ENCODE data around the gene AADACL3. TPM values are rescaled to one million over a fixed set of nuclear protein-coding genes. Genes with fewer than 3 reads are reported as not detected.

AADACL3 gene
- polyA plus RNA-seq, 1 donor from 2014 or later = not detected

GRCh38 chr1:12709696-12710095, 6.2 kb upstream of the AADACL3 start:
- no peak overlapping the region for H3K4me2 ChIP-seq (ENCODE audit: low read length)
- H3K9me2 ChIP-seq (ENCODE audit: insufficient read depth, low read length) = no peaks in the 10 kb centered on the region
- H2AFZ ChIP-seq (ENCODE audit: low read depth, low read length) = no peak overlapping the region
- H3K27me3 ChIP-seq (ENCODE audit: insufficient read depth, low read depth, low read length) = no peaks in the 10 kb centered on the region
- H3K9ac ChIP-seq (ENCODE audit: low read length) = no peak overlapping the region
- TF ChIP-seq RAD21 (conservative IDR thresholded peaks at IDR 0.05) (no peak), EP300 (conservative IDR thresholded peaks at IDR 0.05; ENCODE audit: poor library complexity, severe bottlenecking) (no peak), EZH2 (IDR thresholded peaks at IDR 0.05; ENCODE audit: borderline replicate concordance, insufficient read depth, low read length, poor library complexity, severe bottlenecking) (no peak), MXI1 (conservative IDR thresholded peaks at IDR 0.05; ENCODE audit: poor library complexity, severe bottlenecking) (no peak), SMC3 (conservative IDR thresholded peaks at IDR 0.05; ENCODE audit: poor library complexity) (no peak), TAF1 (IDR thresholded peaks at IDR 0.05; ENCODE audit: low read depth) (no peak), CTCF (IDR thresholded peaks at IDR 0.05; ENCODE audit: poor library complexity, severe bottlenecking) (no peak), REST (IDR thresholded peaks at IDR 0.05; ENCODE audit: borderline replicate concordance) (no peak), POLR2AphosphoS5 (IDR thresholded peaks at IDR 0.05) (no peak)
- H3F3A ChIP-seq (ENCODE audit: insufficient read depth, low read length, poor library complexity, severe bottlenecking) = no peaks in the 10 kb centered on the region
- H3K36me3 ChIP-seq (ENCODE audit: insufficient read depth, low read length) = no peaks in the 10 kb centered on the region
- H3K9me3 ChIP-seq (ENCODE audit: low read length) = no peaks in the 10 kb centered on the region
- H4K20me1 ChIP-seq (ENCODE audit: insufficient read depth) = no peaks in the 10 kb centered on the region
- no peak overlapping the region for H3K4me3 ChIP-seq (ENCODE audit: low read length)
- no peaks in the 10 kb centered on the region for H3K79me2 ChIP-seq (replicated peaks; ENCODE audit: insufficient read depth, low read length)
- H3K27ac ChIP-seq (ENCODE audit: low read length) = no peak overlapping the region

- Histone ChIP-seq H3K9me2 (ENCODE audit: insufficient read depth, low read length) (no peaks in the 10 kb centered on the region), H3F3A (ENCODE audit: insufficient read depth, low read length, poor library complexity, severe bottlenecking) (no peaks in the 10 kb centered on the region), H3K9me3 (ENCODE audit: low read length) (no peaks in the 10 kb centered on the region), H3K79me2 (replicated peaks; ENCODE audit: insufficient read depth, low read length) (no peaks in the 10 kb centered on the region), H3K4me3 (ENCODE audit: low read length) (no peak overlapping the region), H2AFZ (ENCODE audit: low read depth, low read length) (no peak overlapping the region), H3K27ac (ENCODE audit: low read length) (no peak overlapping the region), H4K20me1 (ENCODE audit: insufficient read depth) (no peaks in the 10 kb centered on the region), H3K36me3 (ENCODE audit: insufficient read depth, low read length) (no peaks in the 10 kb centered on the region), H3K4me2 (ENCODE audit: low read length) (no peak overlapping the region), H3K9ac (ENCODE audit: low read length) (no peak overlapping the region), H3K27me3 (ENCODE audit: insufficient read depth, low read depth, low read length) (no peaks in the 10 kb centered on the region)
- TF ChIP-seq POLR2AphosphoS5 (IDR thresholded peaks at IDR 0.05) (no peak), SMC3 (conservative IDR thresholded peaks at IDR 0.05; ENCODE audit: poor library complexity) (no peak), TAF1 (IDR thresholded peaks at IDR 0.05; ENCODE audit: low read depth) (no peak), REST (IDR thresholded peaks at IDR 0.05; ENCODE audit: borderline replicate concordance) (no peak), CTCF (IDR thresholded peaks at IDR 0.05; ENCODE audit: poor library complexity, severe bottlenecking) (no peak), EZH2 (IDR thresholded peaks at IDR 0.05; ENCODE audit: borderline replicate concordance, insufficient read depth, low read length, poor library complexity, severe bottlenecking) (no peak), RAD21 (conservative IDR thresholded peaks at IDR 0.05) (no peak), MXI1 (conservative IDR thresholded peaks at IDR 0.05; ENCODE audit: poor library complexity, severe bottlenecking) (no peak), EP300 (conservative IDR thresholded peaks at IDR 0.05; ENCODE audit: poor library complexity, severe bottlenecking) (no peak)
Observed at GRCh38 chr1:12711536-12711935, 4.4 kb upstream of the AADACL3 start.
